ENCODE data around the gene MDK.

MDK gene

DNA sequence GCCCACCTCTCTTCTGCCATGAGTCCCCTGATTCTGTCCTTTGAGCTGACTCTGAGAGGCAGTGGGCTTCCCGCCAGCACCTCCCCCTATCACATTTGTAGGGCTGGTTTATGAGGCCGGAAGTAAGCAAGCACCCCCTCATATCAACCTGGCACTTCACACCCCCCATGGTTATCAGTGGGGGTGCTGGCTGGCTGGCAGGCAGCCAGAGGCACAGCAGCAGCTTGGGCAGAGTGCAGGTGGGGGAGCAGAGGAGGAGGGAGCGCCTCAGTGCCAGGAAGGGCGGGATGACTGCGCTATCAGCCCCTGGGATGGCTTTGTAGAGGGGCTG lies 33.0 kb downstream of the MDK start:
- no peak overlapping the region for H3K27ac ChIP-seq
- DNase-seq, result no peak
- H3K9me3 ChIP-seq (ENCODE audit: severe bottlenecking), result no peaks in the 10 kb centered on the region
- no peak overlapping the region for H3K4me3 ChIP-seq (ENCODE audit: low read depth, low read length)
- TF ChIP-seq, protein P1, sequence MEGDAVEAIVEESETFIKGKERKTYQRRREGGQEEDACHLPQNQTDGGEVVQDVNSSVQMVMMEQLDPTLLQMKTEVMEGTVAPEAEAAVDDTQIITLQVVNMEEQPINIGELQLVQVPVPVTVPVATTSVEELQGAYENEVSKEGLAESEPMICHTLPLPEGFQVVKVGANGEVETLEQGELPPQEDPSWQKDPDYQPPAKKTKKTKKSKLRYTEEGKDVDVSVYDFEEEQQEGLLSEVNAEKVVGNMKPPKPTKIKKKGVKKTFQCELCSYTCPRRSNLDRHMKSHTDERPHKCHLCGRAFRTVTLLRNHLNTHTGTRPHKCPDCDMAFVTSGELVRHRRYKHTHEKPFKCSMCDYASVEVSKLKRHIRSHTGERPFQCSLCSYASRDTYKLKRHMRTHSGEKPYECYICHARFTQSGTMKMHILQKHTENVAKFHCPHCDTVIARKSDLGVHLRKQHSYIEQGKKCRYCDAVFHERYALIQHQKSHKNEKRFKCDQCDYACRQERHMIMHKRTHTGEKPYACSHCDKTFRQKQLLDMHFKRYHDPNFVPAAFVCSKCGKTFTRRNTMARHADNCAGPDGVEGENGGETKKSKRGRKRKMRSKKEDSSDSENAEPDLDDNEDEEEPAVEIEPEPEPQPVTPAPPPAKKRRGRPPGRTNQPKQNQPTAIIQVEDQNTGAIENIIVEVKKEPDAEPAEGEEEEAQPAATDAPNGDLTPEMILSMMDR (IDR thresholded peaks at IDR 0.05; ENCODE audit: low read depth, low read length), result no peak
- no peaks in the 10 kb centered on the region for H3K27me3 ChIP-seq (ENCODE audit: insufficient read depth, low read depth, severe bottlenecking)
- H3K36me3 ChIP-seq, result peaks cover 63% of the 10 kb centered on the region

DNA sequence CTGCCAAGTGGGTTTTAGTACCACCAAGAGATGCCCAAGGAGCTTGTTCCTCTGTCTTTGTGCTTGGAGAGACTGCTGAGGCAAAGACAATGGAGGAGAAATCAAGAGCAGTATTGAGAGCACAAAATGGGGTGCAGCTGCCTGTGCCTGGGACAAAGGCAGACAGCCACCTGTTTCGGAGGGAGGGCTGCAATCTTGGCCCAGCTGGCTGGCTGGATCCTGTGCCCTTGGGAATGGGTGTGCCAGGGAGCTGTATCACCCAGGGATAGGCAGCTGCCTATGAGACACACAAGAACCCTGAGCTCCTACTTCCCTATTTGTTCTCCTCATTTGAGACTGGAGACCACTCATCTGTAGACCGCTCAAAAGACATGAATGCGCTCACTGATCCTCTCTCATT lies 33.4 kb downstream of the MDK start:
- Histone ChIP-seq H3K9me3 (ENCODE audit: severe bottlenecking) (no peaks in the 10 kb centered on the region), H3K4me3 (ENCODE audit: low read depth, low read length) (no peak overlapping the region), H3K27ac (no peak overlapping the region), H3K27me3 (ENCODE audit: insufficient read depth, low read depth, severe bottlenecking) (no peaks in the 10 kb centered on the region), H3K36me3 (peaks cover 58% of the 10 kb centered on the region)
- DNase-seq, result no peak
- TF ChIP-seq, protein P1 (IDR thresholded peaks at IDR 0.05; ENCODE audit: low read depth, low read length), result no peak

DNA sequence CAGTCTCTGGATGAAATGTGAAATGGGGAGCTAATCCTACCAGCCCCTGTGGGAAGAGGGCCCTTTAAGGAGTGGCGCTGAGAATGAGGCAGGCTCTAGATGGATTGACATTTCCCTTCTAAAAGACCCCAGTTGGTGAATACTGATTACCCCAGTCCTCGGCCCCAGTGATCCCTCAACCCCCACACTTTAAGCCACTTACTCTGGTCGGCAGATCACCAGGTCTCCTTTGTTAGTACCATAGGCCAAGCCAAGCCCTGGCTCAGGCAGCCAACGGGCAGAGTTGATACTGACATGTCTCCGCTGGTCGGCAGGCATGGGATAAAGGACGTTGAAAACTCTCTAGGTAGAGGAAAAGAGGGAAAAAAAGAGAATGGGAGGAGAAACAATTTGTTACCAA lies 36.2 kb downstream of the MDK start:
- DNase-seq, result peak; percentile 61
- Histone ChIP-seq H3K4me3 (ENCODE audit: low read depth, low read length) (no peak overlapping the region), H3K36me3 (peaks cover 53% of the 10 kb centered on the region), H3K27ac (peak overlapping the region; percentile 69), H3K27me3 (ENCODE audit: insufficient read depth, low read depth, severe bottlenecking) (no peaks in the 10 kb centered on the region), H3K9me3 (ENCODE audit: severe bottlenecking) (no peaks in the 10 kb centered on the region)
- TF ChIP-seq, protein P1 (IDR thresholded peaks at IDR 0.05; ENCODE audit: low read depth, low read length), result no peak

DNA sequence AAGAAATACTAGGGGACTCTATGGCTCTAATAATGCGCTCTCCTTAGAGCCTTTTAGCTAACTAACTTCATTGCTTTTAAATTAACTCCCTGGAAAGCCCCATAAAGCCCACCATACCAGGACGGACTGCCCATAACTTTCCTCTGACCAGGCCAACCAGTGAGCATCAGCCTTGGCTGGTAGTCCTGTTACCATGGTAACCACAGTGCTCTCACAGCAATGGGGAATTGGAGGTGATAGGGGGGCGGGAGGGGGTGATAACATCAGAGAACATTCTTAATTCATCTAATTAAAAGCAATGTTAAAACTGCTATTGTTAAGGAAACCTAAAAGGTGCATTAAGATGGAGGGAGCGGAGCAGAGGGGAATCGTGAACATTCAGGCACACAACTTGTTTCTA lies 37.3 kb downstream of the MDK start:
- Histone ChIP-seq H3K4me3 (ENCODE audit: low read depth, low read length) (no peak overlapping the region), H3K27ac (no peak overlapping the region), H3K27me3 (ENCODE audit: insufficient read depth, low read depth, severe bottlenecking) (no peaks in the 10 kb centered on the region), H3K9me3 (ENCODE audit: severe bottlenecking) (no peaks in the 10 kb centered on the region), H3K36me3 (peaks cover 45% of the 10 kb centered on the region)
- TF ChIP-seq, protein P1 (IDR thresholded peaks at IDR 0.05; ENCODE audit: low read depth, low read length), result no peak
- no peak for DNase-seq

DNA sequence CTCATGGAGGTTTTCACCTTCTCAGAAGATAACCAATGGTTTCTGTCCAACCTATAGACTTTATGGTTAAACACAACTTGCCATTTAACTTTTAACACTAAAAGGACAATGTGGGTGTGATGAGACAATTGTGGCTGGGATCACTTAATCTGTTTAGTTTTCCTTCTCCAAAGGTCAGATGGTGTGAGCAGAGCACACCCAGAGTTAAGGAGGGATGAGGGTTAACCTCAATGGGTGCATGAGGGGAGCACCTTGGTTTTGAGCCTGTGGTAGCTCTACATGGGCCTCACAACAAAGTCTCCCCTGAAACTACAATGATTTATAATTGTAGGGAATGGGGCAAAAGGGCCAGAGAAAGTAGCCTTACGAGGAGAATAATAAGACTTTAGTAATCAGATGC lies 39.0 kb downstream of the MDK start:
- TF ChIP-seq, protein P1 (IDR thresholded peaks at IDR 0.05; ENCODE audit: low read depth, low read length), result no peak
- no peak for DNase-seq
- peak overlapping the region; percentile 64 for H3K27ac ChIP-seq
- H3K9me3 ChIP-seq (ENCODE audit: severe bottlenecking), result no peaks in the 10 kb centered on the region
- H3K36me3 ChIP-seq, result peaks cover 29% of the 10 kb centered on the region
- no peaks in the 10 kb centered on the region for H3K27me3 ChIP-seq (ENCODE audit: insufficient read depth, low read depth, severe bottlenecking)
- H3K4me3 ChIP-seq (ENCODE audit: low read depth, low read length), result no peak overlapping the region

DNA sequence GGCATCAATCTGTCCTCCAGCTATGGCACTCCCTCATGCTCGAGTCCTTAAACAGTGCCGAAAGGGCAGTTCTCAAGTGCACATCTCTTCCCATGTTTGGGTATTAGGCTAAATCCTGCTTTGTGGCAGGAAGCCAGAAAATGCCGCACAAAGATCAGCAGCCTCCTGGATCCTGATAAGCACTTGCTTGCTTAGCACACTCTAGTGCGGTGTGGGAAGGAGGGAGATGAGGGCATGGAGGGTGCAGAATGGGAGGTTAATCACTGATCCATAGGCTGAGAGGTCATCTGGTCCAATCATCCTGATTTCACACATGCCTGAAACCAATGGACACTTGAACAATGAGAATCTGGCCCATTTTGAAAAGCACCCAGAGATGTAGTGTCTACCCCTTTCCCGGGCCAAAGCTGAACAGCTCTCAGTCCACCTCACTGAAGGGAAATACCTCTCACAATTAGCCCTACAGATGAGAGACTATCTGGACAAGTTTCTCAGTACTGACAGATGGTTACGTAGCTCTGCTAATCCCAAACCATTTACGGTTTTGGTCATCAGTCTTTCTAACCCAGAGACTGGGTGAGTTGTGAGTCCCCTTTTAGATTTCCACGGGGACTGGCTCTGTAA lies 39.9 kb downstream of the MDK start:
- Histone ChIP-seq H3K9me3 (ENCODE audit: severe bottlenecking) (no peaks in the 10 kb centered on the region), H3K27ac (peak overlapping the region; percentile 64), H3K4me3 (ENCODE audit: low read depth, low read length) (peak overlapping the region; percentile 9), H3K36me3 (peaks cover 23% of the 10 kb centered on the region), H3K27me3 (ENCODE audit: insufficient read depth, low read depth, severe bottlenecking) (no peaks in the 10 kb centered on the region)
- TF ChIP-seq, protein P1 (IDR thresholded peaks at IDR 0.05; ENCODE audit: low read depth, low read length), result no peak
- DNase-seq, result peak; percentile 90

Data from WERI-Rb-1 (cell line).